NB4 (cell line): ENCODE results near the gene BMAL1.

Experiments used
- DNase-seq: peaks from one replicate; pipeline ENCODE4 v3.0.0; 2010; ENCODE audit warnings: low read depth
- H3K4me3 ChIP-seq: one replicate; pipeline ENCODE4 v1.5.1; 2011; ENCODE audit warnings: mild to moderate bottlenecking, low read depth, low read length, moderate library complexity
- MAX ChIP-seq: IDR thresholded peaks from 2 replicates; pipeline ENCODE4 v1.6.1; 2011; ENCODE audit warnings: low read depth, low read length
- MYC ChIP-seq: IDR thresholded peaks from 2 replicates; pipeline ENCODE4 v1.6.1; 2011; ENCODE audit warnings: low read depth, low read length
- POLR2A ChIP-seq: IDR thresholded peaks from 2 replicates; pipeline ENCODE4 v1.6.1; 2011; ENCODE audit warnings: mild to moderate bottlenecking; ENCODE audit not compliant: insufficient read length; ENCODE audit errors: extremely low read depth
- TF ChIP-seq, protein P1 (sequence below): IDR thresholded peaks from one replicate; pipeline ENCODE4 v1.5.1; 2012; ENCODE audit warnings: low read depth, low read length

Gene BMAL1

GRCh38 chr11:13277768-13278608 lies at the start of gene BMAL1:
Gene BMAL1, plus strand, starts transcription at chr11:13277790. Its CDS starts 76,519 bp downstream, at chr11:13354309.
- peak; percentile 26 for DNase-seq
- TF ChIP-seq MAX (no peak), POLR2A (no peak), MYC (no peak)
- TF ChIP-seq, protein P1, sequence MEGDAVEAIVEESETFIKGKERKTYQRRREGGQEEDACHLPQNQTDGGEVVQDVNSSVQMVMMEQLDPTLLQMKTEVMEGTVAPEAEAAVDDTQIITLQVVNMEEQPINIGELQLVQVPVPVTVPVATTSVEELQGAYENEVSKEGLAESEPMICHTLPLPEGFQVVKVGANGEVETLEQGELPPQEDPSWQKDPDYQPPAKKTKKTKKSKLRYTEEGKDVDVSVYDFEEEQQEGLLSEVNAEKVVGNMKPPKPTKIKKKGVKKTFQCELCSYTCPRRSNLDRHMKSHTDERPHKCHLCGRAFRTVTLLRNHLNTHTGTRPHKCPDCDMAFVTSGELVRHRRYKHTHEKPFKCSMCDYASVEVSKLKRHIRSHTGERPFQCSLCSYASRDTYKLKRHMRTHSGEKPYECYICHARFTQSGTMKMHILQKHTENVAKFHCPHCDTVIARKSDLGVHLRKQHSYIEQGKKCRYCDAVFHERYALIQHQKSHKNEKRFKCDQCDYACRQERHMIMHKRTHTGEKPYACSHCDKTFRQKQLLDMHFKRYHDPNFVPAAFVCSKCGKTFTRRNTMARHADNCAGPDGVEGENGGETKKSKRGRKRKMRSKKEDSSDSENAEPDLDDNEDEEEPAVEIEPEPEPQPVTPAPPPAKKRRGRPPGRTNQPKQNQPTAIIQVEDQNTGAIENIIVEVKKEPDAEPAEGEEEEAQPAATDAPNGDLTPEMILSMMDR, result no peak

DNA sequence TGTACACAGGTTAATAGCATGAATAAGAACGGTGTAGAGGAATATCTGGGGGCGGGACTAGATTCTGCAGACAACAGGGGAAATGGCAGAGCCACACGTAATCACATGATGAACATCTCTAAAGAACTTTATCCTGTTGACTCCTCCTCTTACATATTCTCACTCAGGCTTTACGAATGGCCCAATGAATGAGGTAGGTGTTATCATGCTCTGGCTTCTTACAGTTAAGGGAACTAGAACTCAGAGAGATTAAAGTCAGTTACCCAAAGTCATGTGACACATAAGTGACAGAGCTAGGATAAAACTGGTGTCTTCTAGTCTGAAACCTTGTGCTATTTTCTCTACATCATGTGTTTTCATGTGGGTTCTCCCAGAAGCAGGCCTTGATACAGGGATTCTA lies 49.0 kb upstream of the BMAL1 start:
- no peak overlapping the region for H3K4me3 ChIP-seq
- TF ChIP-seq, protein P1, result no peak
- TF ChIP-seq MAX (no peak), MYC (no peak), POLR2A (no peak)
- no peak for DNase-seq

More at GRCh38 chr11:13277768-13278608, at the start of gene BMAL1:
- peak within 1 kb of the TSS; percentile 61 for H3K4me3 ChIP-seq

- DNase-seq, result no peak
- no peak overlapping the region for H3K4me3 ChIP-seq
- TF ChIP-seq MYC (no peak), POLR2A (no peak), MAX (no peak)
- TF ChIP-seq, protein P1, result no peak
Measured at GRCh38 chr11:13229136-13229535, 48.5 kb upstream of the BMAL1 start.

GRCh38 chr11:13229711-13230318 lies 47.8 kb upstream of the BMAL1 start:
- H3K4me3 ChIP-seq, result no peak overlapping the region
- TF ChIP-seq, protein P1, result no peak
- TF ChIP-seq POLR2A, result no peak
- no peak for TF ChIP-seq MYC
- no peak for TF ChIP-seq MAX
- no peak for DNase-seq

DNA sequence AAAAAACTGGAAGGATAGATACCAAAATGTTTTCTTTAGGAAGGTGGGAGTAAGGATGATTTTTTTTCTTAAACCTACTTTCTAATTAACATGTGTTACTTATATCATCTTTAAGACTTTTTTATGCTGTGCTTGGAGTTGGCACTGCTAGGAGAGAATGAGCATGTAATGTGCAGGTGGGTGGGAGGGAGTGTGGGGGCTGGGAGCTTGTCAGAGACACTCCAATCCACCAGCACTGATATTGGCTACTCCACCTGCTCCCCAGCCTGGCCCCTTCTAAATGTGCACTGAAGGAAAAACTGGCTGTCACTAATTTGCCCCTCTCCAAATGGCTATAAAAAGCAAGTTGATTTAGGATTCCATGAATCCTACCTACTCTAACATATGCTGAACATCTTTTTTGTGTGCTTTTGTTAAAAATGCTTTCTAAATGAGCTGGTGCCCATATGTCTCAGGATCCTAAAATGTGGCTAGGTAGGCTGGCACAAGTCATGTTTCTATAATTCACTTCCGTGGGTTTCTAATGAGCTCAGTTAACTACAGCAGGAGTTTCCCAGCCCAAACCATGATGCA lies 44.3 kb upstream of the BMAL1 start:
- TF ChIP-seq POLR2A, result no peak
- TF ChIP-seq MAX, result no peak
- TF ChIP-seq MYC, result no peak
- TF ChIP-seq, protein P1, result no peak
- DNase-seq, result no peak
- no peak overlapping the region for H3K4me3 ChIP-seq
